Omental fat pad (tissue), 4 donors: ENCODE data around the gene GALNT18. TPM values are rescaled to one million over a fixed set of nuclear protein-coding genes. Genes with fewer than 3 reads are reported as not detected.

ENCODE experiments used
- ATAC-seq: fragments of 150-250 bp; one replicate; pipeline ENCODE4 v1.9.1; 2016; ENCODE audit warnings: mild to moderate bottlenecking, moderate library complexity; ENCODE audit not compliant: low FRiP score
- DNase-seq: peaks from one replicate; pipeline ENCODE4 v3.0.0-alpha.2; 2019; ENCODE audit warnings: low spot score
- CTCF ChIP-seq, 3 donors: fragments of 450-650 bp; IDR thresholded peaks; one replicate each; pipeline ENCODE4 v1.5.1; 2016 to 2017; ENCODE audit warnings: antibody characterized with exemption in 3 of 3, mild to moderate bottlenecking in 3 of 3, moderate library complexity in 2 of 3
- total RNA-seq, 4 donors: library from RNA; depleted of rRNA; stranded (reverse); fragments of >200 nt; gene quantifications; one replicate each; pipeline ENCODE4 v1.1.0, GENCODE V29; 2016

GALNT18 gene
- total RNA-seq, 4 donors from 2014 or later = 21.0 to 47.4 (median 35.7) TPM

GRCh38 chr11:11641581-11641980 is 19.8 kb upstream of the GALNT18 start:
- no peak for TF ChIP-seq CTCF (IDR thresholded peaks at IDR 0.05)
- DNase-seq (no peak), ATAC-seq (no peak)

GRCh38 chr11:11640996-11641395 is 19.2 kb upstream of the GALNT18 start:
- ATAC-seq (no peak), DNase-seq (no peak)
- no peak for TF ChIP-seq CTCF (IDR thresholded peaks at IDR 0.05)

GRCh38 chr11:11640152-11640551 is 18.3 kb upstream of the GALNT18 start:
- DNase-seq (no peak), ATAC-seq (no peak)

GRCh38 chr11:11636671-11637070 is 14.9 kb upstream of the GALNT18 start:
- TF ChIP-seq CTCF (IDR thresholded peaks at IDR 0.05) = no peak
- DNase-seq (no peak), ATAC-seq (no peak)

More at GRCh38 chr11:11640152-11640551, 18.3 kb upstream of the GALNT18 start:
- no peak for TF ChIP-seq CTCF (IDR thresholded peaks at IDR 0.05)

- no peak for TF ChIP-seq CTCF (IDR thresholded peaks at IDR 0.05)
- no peak for ATAC-seq
- no peak for DNase-seq
These were observed 13.6 kb upstream of the GALNT18 start for GRCh38 chr11:11635443-11635842.

GRCh38 chr11:11629368-11629767 is 7.6 kb upstream of the GALNT18 start:
- no peak for ATAC-seq
- DNase-seq = no peak
- TF ChIP-seq CTCF (IDR thresholded peaks at IDR 0.05) = no peak

GRCh38 chr11:11628651-11629050 is 6.8 kb upstream of the GALNT18 start:
- TF ChIP-seq CTCF (IDR thresholded peaks at IDR 0.05) = no peak
- DNase-seq = no peak
- ATAC-seq = no peak
